ENCODE data around the gene PAX8.
A peak's percentile ranks its signal among the peaks of the same experiment; 100 is the strongest.
"Not testable (repeated sequence)": the region's sequence is repeated elsewhere in the genome, so short reads cannot be mapped to it uniquely, and the experiment has no call there.

Gene PAX8

GRCh38 chr2:113278742-113279139 lies at the start of gene PAX8:
Gene PAX8 (minus strand): TSS chr2:113278921. CDS start chr2:113278394, 527 bp downstream.
- DNase-seq, result no peak

- DNase-seq, result no peak
Measured at GRCh38 chr2:113328043-113328442, 49.3 kb upstream of the PAX8 start.

GRCh38 chr2:113325161-113325731 lies 46.5 kb upstream of the PAX8 start:
- not testable (repeated sequence) for DNase-seq

GRCh38 chr2:113324684-113325160 lies 46.0 kb upstream of the PAX8 start:
- DNase-seq, result peak; percentile 79

- DNase-seq, result not testable (repeated sequence)
Measured at GRCh38 chr2:113323129-113323528, 44.4 kb upstream of the PAX8 start.

GRCh38 chr2:113320106-113320505 lies 41.4 kb upstream of the PAX8 start:
- not testable (repeated sequence) for DNase-seq

GRCh38 chr2:113318941-113319340 lies 40.2 kb upstream of the PAX8 start:
- DNase-seq, result not testable (repeated sequence)

GRCh38 chr2:113316085-113316484 lies 37.4 kb upstream of the PAX8 start:
- no peak for DNase-seq

GRCh38 chr2:113314663-113315062 lies 35.9 kb upstream of the PAX8 start:
- DNase-seq, result not testable (repeated sequence)

- not testable (repeated sequence) for DNase-seq
Measured at GRCh38 chr2:113314176-113314575, 35.5 kb upstream of the PAX8 start.

GRCh38 chr2:113311781-113312180 lies 33.1 kb upstream of the PAX8 start:
- not testable (repeated sequence) for DNase-seq

- not testable (repeated sequence) for DNase-seq
Measured at GRCh38 chr2:113311191-113311590, 32.5 kb upstream of the PAX8 start.

- DNase-seq, result no peak
Measured at GRCh38 chr2:113309655-113310387, 31.1 kb upstream of the PAX8 start.

GRCh38 chr2:113308784-113309183 lies 30.1 kb upstream of the PAX8 start:
- not testable (repeated sequence) for DNase-seq

GRCh38 chr2:113306207-113306606 lies 27.5 kb upstream of the PAX8 start:
- not testable (repeated sequence) for DNase-seq

- not testable (repeated sequence) for DNase-seq
Measured at GRCh38 chr2:113305749-113306148, 27.0 kb upstream of the PAX8 start.

GRCh38 chr2:113305146-113305545 lies 26.4 kb upstream of the PAX8 start:
- DNase-seq, result no peak

- DNase-seq, result no peak
Measured at GRCh38 chr2:113304702-113305101, 26.0 kb upstream of the PAX8 start.

- not testable (repeated sequence) for DNase-seq
Measured at GRCh38 chr2:113302216-113302980, 23.7 kb upstream of the PAX8 start.

- DNase-seq, result no peak
Measured at GRCh38 chr2:113300281-113300680, 21.6 kb upstream of the PAX8 start.

- no peak for DNase-seq
Measured at GRCh38 chr2:113298176-113298575, 19.5 kb upstream of the PAX8 start.

GRCh38 chr2:113297590-113297989 lies 18.9 kb upstream of the PAX8 start:
- DNase-seq, result not testable (repeated sequence)

GRCh38 chr2:113291191-113291590 lies 12.5 kb upstream of the PAX8 start:
- no peak for DNase-seq
